ENCODE data around the gene UTP25.

DNA sequence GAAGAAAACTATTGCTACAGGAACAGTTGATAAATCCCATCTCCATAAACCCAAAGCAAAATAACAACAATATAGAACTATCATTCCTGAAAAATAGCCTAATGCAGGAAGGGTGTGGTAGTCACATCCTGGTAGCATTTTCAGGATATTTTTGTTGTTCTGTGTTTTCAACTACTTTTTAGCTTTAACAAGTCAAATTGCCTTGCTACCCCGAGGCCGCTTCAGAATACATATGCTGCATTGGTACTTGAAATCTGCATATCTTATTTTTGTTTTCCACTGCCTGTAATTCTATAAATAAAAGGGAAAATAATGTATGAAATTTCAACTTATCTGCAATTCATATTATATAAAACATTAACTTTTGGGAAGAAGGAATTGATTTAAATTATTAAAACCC is 73.4 kb downstream of the UTP25 start:
- TF ChIP-seq, protein P1, sequence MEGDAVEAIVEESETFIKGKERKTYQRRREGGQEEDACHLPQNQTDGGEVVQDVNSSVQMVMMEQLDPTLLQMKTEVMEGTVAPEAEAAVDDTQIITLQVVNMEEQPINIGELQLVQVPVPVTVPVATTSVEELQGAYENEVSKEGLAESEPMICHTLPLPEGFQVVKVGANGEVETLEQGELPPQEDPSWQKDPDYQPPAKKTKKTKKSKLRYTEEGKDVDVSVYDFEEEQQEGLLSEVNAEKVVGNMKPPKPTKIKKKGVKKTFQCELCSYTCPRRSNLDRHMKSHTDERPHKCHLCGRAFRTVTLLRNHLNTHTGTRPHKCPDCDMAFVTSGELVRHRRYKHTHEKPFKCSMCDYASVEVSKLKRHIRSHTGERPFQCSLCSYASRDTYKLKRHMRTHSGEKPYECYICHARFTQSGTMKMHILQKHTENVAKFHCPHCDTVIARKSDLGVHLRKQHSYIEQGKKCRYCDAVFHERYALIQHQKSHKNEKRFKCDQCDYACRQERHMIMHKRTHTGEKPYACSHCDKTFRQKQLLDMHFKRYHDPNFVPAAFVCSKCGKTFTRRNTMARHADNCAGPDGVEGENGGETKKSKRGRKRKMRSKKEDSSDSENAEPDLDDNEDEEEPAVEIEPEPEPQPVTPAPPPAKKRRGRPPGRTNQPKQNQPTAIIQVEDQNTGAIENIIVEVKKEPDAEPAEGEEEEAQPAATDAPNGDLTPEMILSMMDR (IDR thresholded peaks at IDR 0.05; ENCODE audit: extremely low read depth in 1 of 2, insufficient read depth in 1 of 2, low read depth in 1 of 2, low read length in 2 of 2) = no peak
- TF ChIP-seq MYC (IDR thresholded peaks at IDR 0.05; ENCODE audit: low read depth, low read length) (no peak), POLR2A (IDR thresholded peaks at IDR 0.05; ENCODE audit: low read depth, low read length) (no peak), EZH2 (IDR thresholded peaks at IDR 0.05; ENCODE audit: borderline replicate concordance, low read depth, low read length, severe bottlenecking) (no peak), POLR2AphosphoS5 (IDR thresholded peaks at IDR 0.05; ENCODE audit: insufficient read depth, low read depth, low read length) (no peak), FOS (IDR thresholded peaks at IDR 0.05; ENCODE audit: borderline replicate concordance, insufficient read depth, low read length) (no peak)

All from endothelial cell of umbilical vein (primary cell).